Measurements from ENCODE around the gene BANF2.
"Not testable (repeated sequence)": the region's sequence is repeated elsewhere in the genome, so short reads cannot be mapped to it uniquely, and the experiment has no call there.

- not testable (repeated sequence) for TF ChIP-seq POLR2AphosphoS5, POLR2A, CTCF (IDR thresholded peaks at IDR 0.05)
These were observed 40.4 kb upstream of the BANF2 start for GRCh38 chr20:17659344-17659743.
